SK-N-SH (cell line): Measurements from ENCODE around the gene ZFP57. TPM values are rescaled to one million over a fixed set of nuclear protein-coding genes. Genes with fewer than 3 reads are reported as not detected.

Source experiments
- CTCF ChIA-PET: fragments of 300-600, 350-600 bp; formaldehyde crosslinking; extraction: SDS; loops from one replicate; lab custom pipeline; 2021; lab: Yijun Ruan, JAX
- POLR2A ChIA-PET: fragments of 350-600 bp; sonication (Branson Sonifier 250); formaldehyde crosslinking; extraction: SDS; loops from one replicate; lab custom pipeline; 2020; ENCODE audit warnings: antibody characterized with exemption, inconsistent platforms; lab: Yijun Ruan, JAX
- DNase-seq: peaks from one replicate; pipeline ENCODE4 v3.0.0; 2012
- H2AFZ ChIP-seq: fragments of 200-600 bp; sonication (generic); 2 replicates; pipeline ENCODE4 v1.8.1; 2016; ENCODE audit warnings: antibody characterized with exemption, mild to moderate bottlenecking, low read depth
- H3F3A ChIP-seq: fragments of 200-600 bp; sonication (generic); replicated peaks from 2 replicates; pipeline ENCODE3; 2016; ENCODE audit warnings: antibody characterized with exemption, mild to moderate bottlenecking; ENCODE audit not compliant: insufficient read depth
- H3K27ac ChIP-seq, 2 experiments: fragments of 200-500 bp in 1 of 2; fragments of 200-600 bp in 1 of 2; sonication (Bioruptor generic) in 1 of 2; sonication (generic), shearing (Covaris generic) in 1 of 2; 2 replicates each; pipeline versions ENCODE4 v1.5.1 to v1.6.1; 2014 to 2016; ENCODE audit warnings: low read depth in 2 of 2, inconsistent platforms in 1 of 2, low read length in 1 of 2, mild to moderate bottlenecking in 1 of 2, mixed read lengths in 1 of 2
- H3K27me3 ChIP-seq: fragments of 200-600 bp; sonication (generic), shearing (Covaris generic); 2 replicates; pipeline ENCODE4 v1.6.1; 2016; ENCODE audit warnings: mixed run types; ENCODE audit not compliant: insufficient read depth
- H3K36me3 ChIP-seq, 2 experiments: fragments of 200-500 bp in 1 of 2; fragments of 200-600 bp in 1 of 2; sonication (Bioruptor generic) in 1 of 2; sonication (generic) in 1 of 2; replicated peaks in 1 of 2; 2 replicates each; pipeline versions ENCODE3 to v1.5.1; 2014 to 2016; ENCODE audit warnings: low read length in 1 of 2, mild to moderate bottlenecking in 1 of 2; ENCODE audit not compliant: insufficient read depth in 2 of 2, control insufficient read depth in 1 of 2
- H3K4me1 ChIP-seq, 2 experiments: fragments of 200-500 bp in 1 of 2; fragments of 200-600 bp in 1 of 2; sonication (Bioruptor generic) in 1 of 2; sonication (generic), shearing (Covaris generic) in 1 of 2; 2 replicates each; pipeline versions ENCODE4 v1.5.1 to v1.6.1; 2014 to 2016; ENCODE audit warnings: low read depth in 1 of 2, low read length in 1 of 2, mixed run types in 1 of 2; ENCODE audit not compliant: insufficient read depth in 2 of 2, control insufficient read depth in 1 of 2
- H3K4me2 ChIP-seq: fragments of 200-600 bp; sonication (generic), shearing (Covaris generic); 2 replicates; pipeline ENCODE4 v1.6.1; 2017; ENCODE audit warnings: mixed run types
- H3K4me3 ChIP-seq, 2 experiments: fragments of 200-500 bp in 1 of 2; fragments of 200-600 bp in 1 of 2; sonication (Bioruptor generic) in 1 of 2; sonication (generic), shearing (Covaris generic) in 1 of 2; 2 replicates each; pipeline versions ENCODE4 v1.5.1 to v1.8.1; 2014 to 2016; ENCODE audit warnings: low read depth in 2 of 2, inconsistent platforms in 1 of 2, low read length in 1 of 2, mild to moderate bottlenecking in 1 of 2, mixed read lengths in 1 of 2, moderate library complexity in 1 of 2
- H3K79me2 ChIP-seq: fragments of 200-600 bp; sonication (generic); 2 replicates; pipeline ENCODE4 v1.8.1; 2017; ENCODE audit warnings: mild to moderate bottlenecking; ENCODE audit not compliant: insufficient read depth
- H3K9ac ChIP-seq: fragments of 200-600 bp; sonication (generic); 2 replicates; pipeline ENCODE4 v1.6.1; 2017; ENCODE audit warnings: mixed run types
- H3K9me2 ChIP-seq: fragments of 200-600 bp; sonication (generic); 2 replicates; pipeline ENCODE4 v1.6.1; 2017; ENCODE audit warnings: mixed run types
- H3K9me3 ChIP-seq: fragments of 200-600 bp; sonication (generic); 2 replicates; pipeline ENCODE4 v1.6.1; 2017; ENCODE audit warnings: mixed run types, mild to moderate bottlenecking, moderate library complexity
- H4K20me1 ChIP-seq: fragments of 200-600 bp; sonication (generic); 2 replicates; pipeline ENCODE4 v1.6.1; 2017; ENCODE audit warnings: mild to moderate bottlenecking, mixed run types; ENCODE audit not compliant: insufficient read depth
- FOSL2 ChIP-seq: IDR thresholded peaks from 2 replicates; pipeline ENCODE4 v1.4.0; 2012; ENCODE audit warnings: low read depth, mild to moderate bottlenecking, moderate library complexity, borderline replicate concordance
- FOXJ3 ChIP-seq: sonication (generic); formaldehyde crosslinking; IDR thresholded peaks from 2 replicates; pipeline ENCODE4 v1.5.1; 2020; ENCODE audit warnings: mild to moderate bottlenecking, missing genetic modification reagents
- GATA2 ChIP-seq: sonication (generic); formaldehyde crosslinking; IDR thresholded peaks from 2 replicates; pipeline ENCODE4 v1.5.0; 2020; ENCODE audit warnings: mild to moderate bottlenecking, missing genetic modification reagents
- JUND ChIP-seq: IDR thresholded peaks from 2 replicates; pipeline ENCODE4 v1.4.0; 2012
- POLR2AphosphoS5 ChIP-seq: IDR thresholded peaks from 2 replicates; pipeline ENCODE4 v1.6.1; 2012; ENCODE audit warnings: low read depth, low read length
- RAD21 ChIP-seq: IDR thresholded peaks from 2 replicates; pipeline ENCODE4 v1.6.1; 2012; ENCODE audit warnings: mild to moderate bottlenecking, low read length
- REST ChIP-seq: IDR thresholded peaks from 2 replicates; pipeline ENCODE4 v1.6.1; 2012; ENCODE audit warnings: mild to moderate bottlenecking, low read depth, low read length, moderate library complexity
- RXRA ChIP-seq: IDR thresholded peaks from 2 replicates; pipeline ENCODE4 v1.4.0; 2012; ENCODE audit warnings: low read depth, mild to moderate bottlenecking, borderline replicate concordance
- SMC3 ChIP-seq: IDR thresholded peaks from 2 replicates; pipeline ENCODE4 v1.6.1; 2012; ENCODE audit warnings: low read depth, low read length, improper control_type of control experiment
- TAF1 ChIP-seq: IDR thresholded peaks from 2 replicates; pipeline ENCODE4 v1.6.1; 2012; ENCODE audit warnings: low read depth, mild to moderate bottlenecking, low read length, moderate library complexity, borderline replicate concordance
- TCF12 ChIP-seq: IDR thresholded peaks from 2 replicates; pipeline ENCODE4 v1.4.0; 2012
- YY1 ChIP-seq: IDR thresholded peaks from 2 replicates; pipeline ENCODE4 v1.4.0; 2012; ENCODE audit warnings: low read depth, mild to moderate bottlenecking
- WGBS: methylation state at CpG from one replicate; pipeline ENCODE4 v1.1.6; 2017; ENCODE audit warnings: low lambda C conversion rate; 5-methylcytosine and 5-hydroxymethylcytosine counted together
- polyA plus RNA-seq, 3 experiments: library from polyadenylated mRNA; depleted of rRNA; stranded (reverse); fragments of >200 nt; gene quantifications; 2 replicates each; pipeline ENCODE4 v1.2.3, GENCODE V29; 2012
- TF ChIP-seq, protein P1 (sequence below): IDR thresholded peaks from 2 replicates; pipeline ENCODE4 v1.4.0; 2012; ENCODE audit warnings: low read depth

Gene ZFP57
- polyA plus RNA-seq, 1 of the 3 experiments (the other 2 are of a cell fraction): not detected

GRCh38 chr6:29633534-29633905, 47.4 kb downstream of the ZFP57 start:
- Histone ChIP-seq H4K20me1 (no peaks in the 10 kb centered on the region), H3K79me2 (peaks cover 14% of the 10 kb centered on the region; the same call in 1 of the 2 replicates), H3K36me3 (no peaks in the 10 kb centered on the region), H3K4me1 (peaks cover 16 to 17% of the 10 kb centered on the region in 2 experiments; a peak in 2 of 4 replicates), H3F3A (peaks cover 4% of the 10 kb centered on the region), H3K9me3 (no peaks in the 10 kb centered on the region), H3K27ac (peak overlapping the region; percentile 25 to 65; a peak in 3 of 4 replicates), H3K9ac (peak overlapping the region; percentile 77), H3K4me2 (peak overlapping the region; percentile 92), H3K4me3 (peak overlapping the region; percentile 62 to 90), H3K9me2 (no peaks in the 10 kb centered on the region), H2AFZ (peak overlapping the region; percentile 91), H3K27me3 (no peaks in the 10 kb centered on the region)
- WGBS: 16% methylated on average over 9 of the region's 9 CpGs
- ChIA-PET POLR2A (interaction anchor here (1.0 to 2.0 kb wide), 5 partner anchors 14 to 30 kb away, joined by 3 to 12 read pairs (median 4); no protein-coding TSS in a partner anchor), CTCF (interaction anchor here (0.7 to 3.5 kb wide), 6 partner anchors 8 to 30 kb away, joined by 3 to 69 read pairs (median 6); no protein-coding TSS in a partner anchor)
- TF ChIP-seq JUND (no peak), GATA2 (CRISPR knock-in tag) (no peak), FOXJ3 (CRISPR knock-in tag) (no peak), RAD21 (no peak), RXRA (no peak)
- TF ChIP-seq, protein P1, sequence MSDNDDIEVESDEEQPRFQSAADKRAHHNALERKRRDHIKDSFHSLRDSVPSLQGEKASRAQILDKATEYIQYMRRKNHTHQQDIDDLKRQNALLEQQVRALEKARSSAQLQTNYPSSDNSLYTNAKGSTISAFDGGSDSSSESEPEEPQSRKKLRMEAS: no peak
- no peak for DNase-seq

DNA sequence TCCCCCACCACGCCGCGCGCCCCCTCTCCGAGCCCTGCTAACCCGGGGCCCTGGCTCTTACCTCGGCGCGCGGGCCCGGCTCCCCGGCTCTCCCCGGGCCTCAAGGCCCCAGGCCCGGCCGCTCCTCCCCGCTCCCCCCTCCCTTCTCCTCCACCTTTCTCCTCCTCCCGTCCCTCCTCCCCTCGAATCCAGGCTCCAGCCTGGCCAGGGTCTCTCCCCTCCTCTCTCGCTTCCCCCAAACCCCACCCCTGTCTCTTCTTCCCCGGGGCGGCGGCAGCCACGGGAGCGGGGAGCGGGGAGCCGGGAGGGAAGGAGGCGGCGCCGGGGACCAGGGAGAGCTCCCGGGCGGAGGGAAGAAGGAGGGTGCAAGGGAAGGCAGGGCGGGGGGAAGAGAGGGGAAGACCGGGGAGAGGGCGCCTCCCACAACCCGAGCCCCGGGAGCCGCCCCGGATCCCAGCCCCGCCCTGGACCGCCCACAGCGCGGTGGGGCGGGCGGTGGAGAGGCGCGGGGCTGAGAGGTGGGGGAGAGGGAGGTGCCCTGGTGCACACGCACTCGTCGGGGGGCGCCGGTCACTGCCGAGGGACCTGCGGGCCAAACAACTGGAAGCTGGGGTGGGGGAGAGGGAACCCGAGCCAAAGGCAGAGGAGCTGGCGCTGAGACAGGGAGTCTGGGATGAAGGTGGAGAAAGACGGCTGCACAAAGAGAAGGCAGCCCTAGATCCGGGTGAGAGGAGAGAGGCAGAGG, 48.0 kb downstream of the ZFP57 start, which contains the start of gene GABBR1:
Gene GABBR1, minus strand, starts transcription at position 395 of the 745 bp plus-strand sequence. CDS start 798 bp downstream, outside the sequence.
- under 1% methylated on average over 47 of the region's 57 CpGs for WGBS
- no peaks in the 10 kb centered on the region for H4K20me1 ChIP-seq
- TF ChIP-seq TAF1 (no peak), POLR2AphosphoS5 (0 out of 2 replicates have a peak, but pooled peaks have one; percentile 54), FOSL2 (no peak), SMC3 (no peak), TCF12 (no peak), REST (peak; percentile 84), YY1 (no peak)
- no peaks in the 10 kb centered on the region for H3K9me3 ChIP-seq
- H3K9me2 ChIP-seq: no peaks in the 10 kb centered on the region
- no peaks in the 10 kb centered on the region for H3K36me3 ChIP-seq
- DNase-seq: peak; percentile 99
- H2AFZ ChIP-seq: peak within 1 kb of the TSS; percentile 91
- H3F3A ChIP-seq: peaks cover 4% of the 10 kb centered on the region
- no peaks in the 10 kb centered on the region for H3K27me3 ChIP-seq
- CTCF ChIA-PET: interaction anchor here (0.7 to 3.5 kb wide), 6 partner anchors 9 to 30 kb away, joined by 3 to 69 read pairs (median 6); no protein-coding TSS in a partner anchor
- H3K4me3 ChIP-seq: peak within 1 kb of the TSS; percentile 62 to 90
- H3K79me2 ChIP-seq: peaks cover 14% of the 10 kb centered on the region; the same call in 1 of the 2 replicates
- peak within 1 kb of the TSS; percentile 77 for H3K9ac ChIP-seq
- POLR2A ChIA-PET: interaction anchor here (1.0 to 2.0 kb wide), 5 partner anchors 13 to 29 kb away, joined by 3 to 12 read pairs (median 4); no protein-coding TSS in a partner anchor
- peaks cover 16 to 17% of the 10 kb centered on the region in 2 experiments; a peak in 2 of 4 replicates for H3K4me1 ChIP-seq
- peak within 1 kb of the TSS; percentile 92 for H3K4me2 ChIP-seq
- peak within 1 kb of the TSS; percentile 33 to 71; a peak in 3 of 4 replicates for H3K27ac ChIP-seq
